ENCODE data around the gene KRTAP4-11. TPM values are rescaled to one million over a fixed set of nuclear protein-coding genes. Genes with fewer than 3 reads are reported as not detected.

Gene KRTAP4-11
- total and polyA plus RNA-seq, 2 of the 13 experiments (the other 11 are each of a cell fraction or from before 2014, with no cell fraction given): not detected

- no peaks in the 10 kb centered on the region for H3K36me3 ChIP-seq (replicated peaks in 1 of 2; ENCODE audit: control insufficient read depth in 1 of 2, insufficient read depth in 2 of 2, low read length in 2 of 2)
- no peak overlapping the region for H3K27ac ChIP-seq (ENCODE audit: extremely low read length, insufficient read depth, low read length)
- peaks cover 0 to 5% of the 10 kb centered on the region in 2 experiments; a peak in 2 of 5 replicates for H3K27me3 ChIP-seq (ENCODE audit: control insufficient read depth in 1 of 2, insufficient read depth in 2 of 2, low read length in 2 of 2)
- no peak overlapping the region for H3K4me3 ChIP-seq (replicated peaks in 1 of 3; ENCODE audit: insufficient read depth in 1 of 3, low read depth in 2 of 3, low read length in 3 of 3)
- BruUV-seq (replicated peaks): no TSS peak
- H4K20me1 ChIP-seq (ENCODE audit: insufficient read depth, low read length): no peaks in the 10 kb centered on the region
- ATAC-seq (no peak), DNase-seq (ENCODE audit: low spot score) (no peak), FAIRE-seq (no peak)
- intact Hi-C loops (cut with micrococcal nuclease; ENCODE audit: unreplicated experiment): no loop called here
- H3K9me3 ChIP-seq (ENCODE audit: low read length): no peaks in the 10 kb centered on the region
- H3K4me2 ChIP-seq (ENCODE audit: low read depth, low read length): no peak overlapping the region
- ChIA-PET POLR2A (no interaction called here), CTCF (ENCODE audit: low intra/inter-chr PET ratio, low total read pairs) (no interaction called here)
- no peak overlapping the region for H3K9ac ChIP-seq (ENCODE audit: insufficient read depth, low read depth, low read length)
- no peak overlapping the region for H2AFZ ChIP-seq (ENCODE audit: low read length)
- no peaks in the 10 kb centered on the region for H3K79me2 ChIP-seq (ENCODE audit: insufficient read depth, low read length)
- 0 out of 2 replicates have a peak, but pooled peaks have one; percentile 22 for TF ChIP-seq NONO (IDR thresholded peaks at IDR 0.05)
- TF ChIP-seq NONO (CRISPR knock-in tag; conservative IDR thresholded peaks at IDR 0.05): no peak
- TF ChIP-seq KMT2B (CRISPR knock-in tag; IDR thresholded peaks at IDR 0.05): no peak
- in situ Hi-C loops (cut with HindIII; ENCODE audit: extremely low pct_ligation_motif_present, low pct_unique_long_range_greater_than_20kb): no loop called here
- no peaks in the 10 kb centered on the region for H3K4me1 ChIP-seq (ENCODE audit: insufficient read depth, low read length)
Observed at GRCh38 chr17:41076788-41077187, 41.4 kb downstream of the KRTAP4-11 start.

DNA sequence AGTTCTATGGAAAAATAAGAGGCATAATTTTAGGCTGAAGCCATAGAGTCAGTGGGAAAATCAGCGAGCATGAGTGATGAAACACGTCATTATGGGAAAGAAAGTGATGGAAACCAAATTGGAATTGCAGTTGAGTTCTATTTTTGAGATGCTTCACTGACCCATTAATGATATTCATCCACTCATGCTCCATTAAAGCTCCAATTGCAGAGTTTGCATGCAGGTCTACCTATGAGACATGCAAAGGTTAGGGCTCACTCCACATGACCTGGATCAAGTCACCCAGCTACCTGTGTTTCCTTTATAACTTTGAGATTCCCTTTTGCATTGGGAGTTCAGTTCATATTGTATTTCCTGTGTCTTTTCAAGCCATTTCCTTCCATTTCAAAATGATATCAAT is 44.5 kb downstream of the KRTAP4-11 start:
- WGBS (ENCODE audit: low lambda C conversion rate): 73% methylated on average over 2 of the region's 2 CpGs
- in situ Hi-C loops (cut with HindIII; ENCODE audit: extremely low pct_ligation_motif_present, low pct_unique_long_range_greater_than_20kb): no loop called here
- ATAC-seq: no peak
- no peak for TF ChIP-seq MYPOP (CRISPR knock-in tag; IDR thresholded peaks at IDR 0.05)
- TF ChIP-seq HOXA7 (CRISPR knock-in tag; IDR thresholded peaks at IDR 0.05): no peak
- TF ChIP-seq ZNF101 (CRISPR knock-in tag; IDR thresholded peaks at IDR 0.05; ENCODE audit: borderline replicate concordance, low read depth): no peak
- TF ChIP-seq DR1 (CRISPR knock-in tag; IDR thresholded peaks at IDR 0.05): no peak
- TF ChIP-seq REST (IDR thresholded peaks at IDR 0.05; ENCODE audit: borderline replicate concordance in 1 of 2, low read depth in 1 of 2, low read length in 2 of 2): no peak
- TF ChIP-seq ZSCAN20 (CRISPR knock-in tag; IDR thresholded peaks at IDR 0.05; ENCODE audit: borderline replicate concordance): no peak
- TF ChIP-seq ZNF674 (CRISPR knock-in tag; IDR thresholded peaks at IDR 0.05; ENCODE audit: low read depth): no peak
- TF ChIP-seq ZNF883 (CRISPR knock-in tag; IDR thresholded peaks at IDR 0.05; ENCODE audit: not compliant biosample characterization): no peak
- no peak for TF ChIP-seq HOXA3 (CRISPR knock-in tag; IDR thresholded peaks at IDR 0.05)
- no peak for TF ChIP-seq SAP130 (CRISPR knock-in tag; IDR thresholded peaks at IDR 0.05; ENCODE audit: low read depth)

More for the DNA sequence above, 44.5 kb downstream of the KRTAP4-11 start:
- Histone ChIP-seq H3K4me3 (replicated peaks in 1 of 3; ENCODE audit: insufficient read depth in 1 of 3, low read depth in 2 of 3, low read length in 3 of 3) (no peak overlapping the region), H3K79me2 (ENCODE audit: insufficient read depth, low read length) (no peaks in the 10 kb centered on the region), H2AFZ (ENCODE audit: low read length) (no peak overlapping the region), H3K4me1 (ENCODE audit: insufficient read depth, low read length) (no peaks in the 10 kb centered on the region), H3K27me3 (ENCODE audit: control insufficient read depth in 1 of 2, insufficient read depth in 2 of 2, low read length in 2 of 2) (peaks cover 0 to 5% of the 10 kb centered on the region in 2 experiments; a peak in 1 of 5 replicates), H3K9me3 (ENCODE audit: low read length) (no peaks in the 10 kb centered on the region), H4K20me1 (ENCODE audit: insufficient read depth, low read length) (no peaks in the 10 kb centered on the region), H3K27ac (ENCODE audit: extremely low read length, insufficient read depth, low read length) (no peak overlapping the region), H3K4me2 (ENCODE audit: low read depth, low read length) (no peak overlapping the region), H3K36me3 (replicated peaks in 1 of 2; ENCODE audit: control insufficient read depth in 1 of 2, insufficient read depth in 2 of 2, low read length in 2 of 2) (no peaks in the 10 kb centered on the region), H3K9ac (ENCODE audit: insufficient read depth, low read depth, low read length) (no peak overlapping the region)
- POLR2A ChIA-PET: no interaction called here
- no TSS peak for BruUV-seq (replicated peaks)
- DNase-seq (ENCODE audit: low spot score): no peak
- CTCF ChIA-PET (ENCODE audit: low intra/inter-chr PET ratio, low total read pairs): no interaction called here
- no peak for FAIRE-seq
- intact Hi-C loops (cut with micrococcal nuclease; ENCODE audit: unreplicated experiment): no loop called here
